A549 (cell line): ENCODE data around the gene PRKCZ.

Experiments
- EP300 ChIP-seq, 2 experiments: fragments of >200 bp; sonication (Bioruptor Twin); formaldehyde crosslinking; IDR thresholded peaks; 2 replicates in 1 of 2; 3 replicates in 1 of 2; pipeline ENCODE4 v1.6.1; 2016 to 2017
- KDM1A ChIP-seq: fragments of 200-600 bp; sonication (generic); IDR thresholded peaks from 2 replicates; pipeline ENCODE4 v1.6.1; 2016; ENCODE audit warnings: low read depth, mild to moderate bottlenecking
- MAFK ChIP-seq: fragments of 450-650 bp; IDR thresholded peaks from 2 replicates; pipeline ENCODE4 v1.6.1; 2014; ENCODE audit not compliant: partially characterized antibody
- POLR2A ChIP-seq: IDR thresholded peaks from 2 replicates; pipeline ENCODE4 v1.6.1; 2012; ENCODE audit warnings: mild to moderate bottlenecking, low read length
- RCOR1 ChIP-seq: fragments of 150-350 bp; IDR thresholded peaks from 2 replicates; pipeline ENCODE4 v1.6.1; 2014; ENCODE audit warnings: antibody characterized with exemption, low read length, low read depth
- TF ChIP-seq, protein P1 (sequence below): fragments of 200-600 bp; sonication (generic); IDR thresholded peaks from 2 replicates; pipeline ENCODE4 v1.6.1; 2016; ENCODE audit warnings: antibody characterized with exemption, mild to moderate bottlenecking, moderate library complexity
- TF ChIP-seq, protein P2 (sequence below): fragments of 250-450 bp; sonication (Bioruptor Pico); IDR thresholded peaks from 2 replicates; pipeline ENCODE4 v1.5.0; 2021; ENCODE audit warnings: mild to moderate bottlenecking, moderate library complexity, borderline replicate concordance
- TF ChIP-seq, protein P3 (sequence below): fragments of >200 bp; sonication (Bioruptor Twin); formaldehyde crosslinking; IDR thresholded peaks from 3 replicates; pipeline ENCODE4 v1.5.1; 2016

DNA sequence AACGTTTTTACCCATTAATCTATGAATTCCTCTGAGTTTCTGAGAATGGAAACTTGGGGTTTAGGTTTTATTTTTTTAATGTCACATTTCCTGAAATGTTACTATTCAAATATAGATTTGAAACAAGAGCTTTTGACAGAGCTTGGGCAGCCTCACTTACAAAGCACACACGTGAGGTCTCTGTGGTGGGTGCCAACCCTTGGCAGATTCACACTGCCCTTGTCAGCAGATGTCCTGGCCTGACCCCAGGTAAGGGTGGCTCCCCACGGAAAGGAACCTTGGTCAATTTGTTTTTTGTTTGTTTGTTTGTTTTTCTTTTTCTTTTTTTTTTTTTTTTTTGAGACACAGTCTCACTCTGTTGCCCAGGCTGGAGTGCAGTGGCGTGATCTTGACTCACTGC lies 90.8 kb downstream of the PRKCZ start:
- TF ChIP-seq MAFK (no peak), POLR2A (no peak), KDM1A (no peak), EP300 (IDR thresholded peaks at IDR 0.05) (no peak), RCOR1 (no peak)
- TF ChIP-seq, protein P1, sequence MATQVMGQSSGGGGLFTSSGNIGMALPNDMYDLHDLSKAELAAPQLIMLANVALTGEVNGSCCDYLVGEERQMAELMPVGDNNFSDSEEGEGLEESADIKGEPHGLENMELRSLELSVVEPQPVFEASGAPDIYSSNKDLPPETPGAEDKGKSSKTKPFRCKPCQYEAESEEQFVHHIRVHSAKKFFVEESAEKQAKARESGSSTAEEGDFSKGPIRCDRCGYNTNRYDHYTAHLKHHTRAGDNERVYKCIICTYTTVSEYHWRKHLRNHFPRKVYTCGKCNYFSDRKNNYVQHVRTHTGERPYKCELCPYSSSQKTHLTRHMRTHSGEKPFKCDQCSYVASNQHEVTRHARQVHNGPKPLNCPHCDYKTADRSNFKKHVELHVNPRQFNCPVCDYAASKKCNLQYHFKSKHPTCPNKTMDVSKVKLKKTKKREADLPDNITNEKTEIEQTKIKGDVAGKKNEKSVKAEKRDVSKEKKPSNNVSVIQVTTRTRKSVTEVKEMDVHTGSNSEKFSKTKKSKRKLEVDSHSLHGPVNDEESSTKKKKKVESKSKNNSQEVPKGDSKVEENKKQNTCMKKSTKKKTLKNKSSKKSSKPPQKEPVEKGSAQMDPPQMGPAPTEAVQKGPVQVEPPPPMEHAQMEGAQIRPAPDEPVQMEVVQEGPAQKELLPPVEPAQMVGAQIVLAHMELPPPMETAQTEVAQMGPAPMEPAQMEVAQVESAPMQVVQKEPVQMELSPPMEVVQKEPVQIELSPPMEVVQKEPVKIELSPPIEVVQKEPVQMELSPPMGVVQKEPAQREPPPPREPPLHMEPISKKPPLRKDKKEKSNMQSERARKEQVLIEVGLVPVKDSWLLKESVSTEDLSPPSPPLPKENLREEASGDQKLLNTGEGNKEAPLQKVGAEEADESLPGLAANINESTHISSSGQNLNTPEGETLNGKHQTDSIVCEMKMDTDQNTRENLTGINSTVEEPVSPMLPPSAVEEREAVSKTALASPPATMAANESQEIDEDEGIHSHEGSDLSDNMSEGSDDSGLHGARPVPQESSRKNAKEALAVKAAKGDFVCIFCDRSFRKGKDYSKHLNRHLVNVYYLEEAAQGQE, result no peak
- TF ChIP-seq, protein P2, sequence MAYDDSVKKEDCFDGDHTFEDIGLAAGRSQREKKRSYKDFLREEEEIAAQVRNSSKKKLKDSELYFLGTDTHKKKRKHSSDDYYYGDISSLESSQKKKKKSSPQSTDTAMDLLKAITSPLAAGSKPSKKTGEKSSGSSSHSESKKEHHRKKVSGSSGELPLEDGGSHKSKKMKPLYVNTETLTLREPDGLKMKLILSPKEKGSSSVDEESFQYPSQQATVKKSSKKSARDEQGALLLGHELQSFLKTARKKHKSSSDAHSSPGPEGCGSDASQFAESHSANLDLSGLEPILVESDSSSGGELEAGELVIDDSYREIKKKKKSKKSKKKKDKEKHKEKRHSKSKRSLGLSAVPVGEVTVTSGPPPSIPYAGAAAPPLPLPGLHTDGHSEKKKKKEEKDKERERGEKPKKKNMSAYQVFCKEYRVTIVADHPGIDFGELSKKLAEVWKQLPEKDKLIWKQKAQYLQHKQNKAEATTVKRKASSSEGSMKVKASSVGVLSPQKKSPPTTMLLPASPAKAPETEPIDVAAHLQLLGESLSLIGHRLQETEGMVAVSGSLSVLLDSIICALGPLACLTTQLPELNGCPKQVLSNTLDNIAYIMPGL (CRISPR knock-in tag), result no peak
- TF ChIP-seq, protein P3, sequence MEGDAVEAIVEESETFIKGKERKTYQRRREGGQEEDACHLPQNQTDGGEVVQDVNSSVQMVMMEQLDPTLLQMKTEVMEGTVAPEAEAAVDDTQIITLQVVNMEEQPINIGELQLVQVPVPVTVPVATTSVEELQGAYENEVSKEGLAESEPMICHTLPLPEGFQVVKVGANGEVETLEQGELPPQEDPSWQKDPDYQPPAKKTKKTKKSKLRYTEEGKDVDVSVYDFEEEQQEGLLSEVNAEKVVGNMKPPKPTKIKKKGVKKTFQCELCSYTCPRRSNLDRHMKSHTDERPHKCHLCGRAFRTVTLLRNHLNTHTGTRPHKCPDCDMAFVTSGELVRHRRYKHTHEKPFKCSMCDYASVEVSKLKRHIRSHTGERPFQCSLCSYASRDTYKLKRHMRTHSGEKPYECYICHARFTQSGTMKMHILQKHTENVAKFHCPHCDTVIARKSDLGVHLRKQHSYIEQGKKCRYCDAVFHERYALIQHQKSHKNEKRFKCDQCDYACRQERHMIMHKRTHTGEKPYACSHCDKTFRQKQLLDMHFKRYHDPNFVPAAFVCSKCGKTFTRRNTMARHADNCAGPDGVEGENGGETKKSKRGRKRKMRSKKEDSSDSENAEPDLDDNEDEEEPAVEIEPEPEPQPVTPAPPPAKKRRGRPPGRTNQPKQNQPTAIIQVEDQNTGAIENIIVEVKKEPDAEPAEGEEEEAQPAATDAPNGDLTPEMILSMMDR, result no peak
